HG03135 (cell line): ENCODE measurements around the gene DDX24.

Experiments used
- ATAC-seq: cut with Tn5 transposase; IDR thresholded peaks from one replicate; pipeline ENCODE4 v1.9.1; 2021; ENCODE audit warnings: mild to moderate bottlenecking, moderate library complexity; ENCODE audit not compliant: unreplicated experiment

The DDX24 gene

GRCh38 chr14:94115058-94115591, 34.1 kb upstream of the DDX24 start:
- no peak for ATAC-seq

- no peak for ATAC-seq
These were observed 33.6 kb upstream of the DDX24 start for GRCh38 chr14:94114589-94115057.

GRCh38 chr14:94113908-94114588, 33.0 kb upstream of the DDX24 start:
- no peak for ATAC-seq

GRCh38 chr14:94113490-94113889, 32.5 kb upstream of the DDX24 start:
- ATAC-seq, result no peak

- ATAC-seq, result no peak
These were observed 32.1 kb upstream of the DDX24 start for GRCh38 chr14:94113073-94113472.

GRCh38 chr14:94112513-94113063, 31.6 kb upstream of the DDX24 start:
- no peak for ATAC-seq

- no peak for ATAC-seq
These were observed 30.5 kb upstream of the DDX24 start for GRCh38 chr14:94111276-94112095.

GRCh38 chr14:94110552-94111181, 29.7 kb upstream of the DDX24 start, which contains the start of gene IFI27:
TSS of gene IFI27 (plus strand) at chr14:94110736.
- ATAC-seq, result no peak

GRCh38 chr14:94109915-94110250, 28.9 kb upstream of the DDX24 start:
- no peak for ATAC-seq

GRCh38 chr14:94104731-94105130, 23.7 kb upstream of the DDX24 start:
- no peak for ATAC-seq

- ATAC-seq, result no peak
These were observed 22.6 kb upstream of the DDX24 start for GRCh38 chr14:94103554-94104150.

GRCh38 chr14:94102768-94103482, 21.9 kb upstream of the DDX24 start:
- ATAC-seq, result no peak

- no peak for ATAC-seq
These were observed 20.7 kb upstream of the DDX24 start for GRCh38 chr14:94101748-94102147.

GRCh38 chr14:94100847-94101246, 19.8 kb upstream of the DDX24 start:
- no peak for ATAC-seq

- no peak for ATAC-seq
These were observed 18.0 kb upstream of the DDX24 start for GRCh38 chr14:94099006-94099405.

- ATAC-seq, result no peak
These were observed 17.5 kb upstream of the DDX24 start for GRCh38 chr14:94098326-94098992.

- no peak for ATAC-seq
These were observed 16.1 kb upstream of the DDX24 start for GRCh38 chr14:94097091-94097490.

- no peak for ATAC-seq
These were observed 12.4 kb upstream of the DDX24 start for GRCh38 chr14:94093418-94093817.

GRCh38 chr14:94089479-94089878, 8.5 kb upstream of the DDX24 start:
- no peak for ATAC-seq

- ATAC-seq, result no peak
These were observed 7.5 kb upstream of the DDX24 start for GRCh38 chr14:94088516-94088915.
